Upper lobe of right lung (tissue), 1 donor: ENCODE results near the gene GTF2A1. TPM values are rescaled to one million over a fixed set of nuclear protein-coding genes. Genes with fewer than 3 reads are reported as not detected.

Experiments used
- ATAC-seq: fragments of 200-7000 bp; cut with Tn5 transposase; one replicate; pipeline ENCODE4 v1.9.1; 2020; ENCODE audit warnings: mild to moderate bottlenecking, moderate library complexity
- DNase-seq: peaks from one replicate; pipeline ENCODE4 v3.0.0-alpha.2; 2020
- H3K27ac ChIP-seq: fragments of 200-600 bp; one replicate; pipeline ENCODE4 v1.8.0; 2022
- H3K27me3 ChIP-seq: fragments of 200-600 bp; one replicate; pipeline ENCODE4 v1.8.0; 2022; ENCODE audit warnings: mild to moderate bottlenecking
- H3K36me3 ChIP-seq: fragments of 200-600 bp; one replicate; pipeline ENCODE4 v1.8.0; 2022
- H3K4me1 ChIP-seq: fragments of 200-600 bp; one replicate; pipeline ENCODE4 v1.8.0; 2022
- H3K4me3 ChIP-seq: fragments of 200-600 bp; one replicate; pipeline ENCODE4 v1.8.0; 2022; ENCODE audit warnings: mild to moderate bottlenecking
- H3K9me3 ChIP-seq: fragments of 200-600 bp; one replicate; pipeline ENCODE4 v1.8.0; 2022
- CTCF ChIP-seq: fragments of 200-600 bp; IDR thresholded peaks from one replicate; pipeline ENCODE4 v1.8.0; 2022; ENCODE audit warnings: antibody characterized with exemption
- intact Hi-C: fragments of 100-400 bp; cut with DNase I; formaldehyde crosslinking; loops from one replicate; pipeline ENCODE4 v1.11.0; 2022
- total RNA-seq: library from RNA; stranded (reverse); fragmentation: NEBNext Ultra II Directional; extraction: Animal tissue kit (Norgen Biotek cat#: 25700); gene quantifications from one replicate; pipeline ENCODE4 v1.2.1, GENCODE V29; 2021
- donor health status: DM: no; HTN: yes; CAD: no; lungs with severe emphysema.

Gene GTF2A1
- total RNA-seq, 1 donor from 2014 or later = 24.0 TPM

- Histone ChIP-seq H3K27me3 (no peaks in the 10 kb centered on the region), H3K9me3 (no peaks in the 10 kb centered on the region), H3K36me3 (no peaks in the 10 kb centered on the region), H3K4me1 (peaks cover 19% of the 10 kb centered on the region), H3K4me3 (no peak overlapping the region), H3K27ac (no peak overlapping the region)
- ATAC-seq = no peak
- DNase-seq = no peak
- intact Hi-C loops = no loop called here
- TF ChIP-seq CTCF = no peak
Observed at GRCh38 chr14:81222691-81223090, 1.9 kb upstream of the GTF2A1 start.

- Histone ChIP-seq H3K9me3 (no peaks in the 10 kb centered on the region), H3K4me1 (peaks cover 21% of the 10 kb centered on the region), H3K27me3 (no peaks in the 10 kb centered on the region), H3K27ac (peak overlapping the region; percentile 100), H3K36me3 (no peaks in the 10 kb centered on the region), H3K4me3 (peak overlapping the region; percentile 83)
- ATAC-seq (no peak), DNase-seq (no peak)
- intact Hi-C loops = no loop called here
- no peak for TF ChIP-seq CTCF
Observed at GRCh38 chr14:81222126-81222525, 1.4 kb upstream of the GTF2A1 start.

GRCh38 chr14:81221579-81222102 is 882 bp upstream of the GTF2A1 start:
- Histone ChIP-seq H3K4me3 (peak overlapping the region; percentile 83), H3K27me3 (no peaks in the 10 kb centered on the region), H3K27ac (peak overlapping the region; percentile 100), H3K36me3 (no peaks in the 10 kb centered on the region), H3K9me3 (no peaks in the 10 kb centered on the region), H3K4me1 (peaks cover 21% of the 10 kb centered on the region)
- no peak for ATAC-seq
- intact Hi-C loops = no loop called here
- TF ChIP-seq CTCF = no peak
- no peak for DNase-seq

GRCh38 chr14:81220580-81220829 is 254 bp downstream of the GTF2A1 start:
- no peak for DNase-seq
- no peak for ATAC-seq

GRCh38 chr14:81219759-81220579 is 790 bp downstream of the GTF2A1 start:
- Histone ChIP-seq H3K4me3 (peak overlapping the region; percentile 83), H3K27ac (peak overlapping the region; percentile 100), H3K4me1 (peaks cover 21% of the 10 kb centered on the region), H3K27me3 (no peaks in the 10 kb centered on the region), H3K36me3 (peaks cover 16% of the 10 kb centered on the region), H3K9me3 (no peaks in the 10 kb centered on the region)
- ATAC-seq (peak; percentile 5), DNase-seq (peak; percentile 81)
- no peak for TF ChIP-seq CTCF
- intact Hi-C loops = no loop called here

More at GRCh38 chr14:81220580-81220829, 254 bp downstream of the GTF2A1 start:
- TF ChIP-seq CTCF = no peak
- H3K9me3 ChIP-seq = no peaks in the 10 kb centered on the region
- peaks cover 10% of the 10 kb centered on the region for H3K36me3 ChIP-seq
- peak overlapping the region; percentile 100 for H3K27ac ChIP-seq
- H3K4me3 ChIP-seq = peak overlapping the region; percentile 83
- intact Hi-C loops = no loop called here
- peaks cover 21% of the 10 kb centered on the region for H3K4me1 ChIP-seq
- H3K27me3 ChIP-seq = no peaks in the 10 kb centered on the region
